Heart left ventricle (tissue), 16 donors: ENCODE measurements around the gene RPL37A. TPM values are rescaled to one million over a fixed set of nuclear protein-coding genes. Genes with fewer than 3 reads are reported as not detected.
A peak's percentile ranks its signal among the peaks of the same experiment; 100 is the strongest.

Experiments used
- ATAC-seq, 4 donors: fragments of 200-7000 bp; cut with Tn5 transposase; one replicate each; pipeline ENCODE4 v1.9.1; 2020 to 2022; ENCODE audit warnings: moderate library complexity in 4 of 4, mild to moderate bottlenecking in 3 of 4, moderate number of reproducible peaks in 1 of 4
- DNase-seq, 5 donors: peaks; one replicate each; pipeline ENCODE4 v3.0.0-alpha.2; 2020
- H3K27ac ChIP-seq, 12 donors: fragments of 200-600 bp; sonication (generic) in 4 of 12; one replicate each; pipeline versions ENCODE4 v1.5.0 to v1.8.0; 2016 to 2022; ENCODE audit warnings: mild to moderate bottlenecking in 2 of 12
- H3K27me3 ChIP-seq, 9 donors: fragments of 200-600 bp; sonication (generic) in 2 of 9; one replicate each; pipeline versions ENCODE4 v1.5.1 to v1.8.0; 2016 to 2022; ENCODE audit warnings: mild to moderate bottlenecking in 3 of 9
- H3K36me3 ChIP-seq, 9 donors: fragments of 200-600 bp; sonication (generic) in 2 of 9; one replicate each; pipeline versions ENCODE4 v1.5.0 to v1.8.0; 2018 to 2022; ENCODE audit warnings: mild to moderate bottlenecking in 2 of 9
- H3K4me1 ChIP-seq, 12 donors: fragments of 200-600 bp; sonication (generic) in 4 of 12; one replicate each; pipeline versions ENCODE4 v1.5.0 to v1.8.0; 2016 to 2022; ENCODE audit warnings: mild to moderate bottlenecking in 3 of 12
- H3K4me3 ChIP-seq, 12 donors: fragments of 200-600 bp; sonication (generic) in 4 of 12; one replicate each; pipeline versions ENCODE4 v1.5.0 to v1.8.0; 2017 to 2022; ENCODE audit warnings: mild to moderate bottlenecking in 9 of 12, moderate library complexity in 4 of 12
- H3K9me3 ChIP-seq, 12 donors: fragments of 200-600 bp; sonication (generic) in 4 of 12; one replicate each; pipeline versions ENCODE4 v1.5.0 to v1.8.0; 2016 to 2022; ENCODE audit warnings: mild to moderate bottlenecking in 1 of 12
- POLR2A ChIP-seq, 2 donors: fragments of 450-650 bp; IDR thresholded peaks; one replicate each; pipeline ENCODE4 v1.6.1; 2017; ENCODE audit warnings: antibody characterized with exemption in 2 of 2, mild to moderate bottlenecking in 2 of 2, moderate library complexity in 2 of 2
- WGBS, 4 donors: extraction: QIAGEN DNeasy Blood & Tissue Kit in 2 of 4; methylation state at CpG; one replicate each; pipeline versions ENCODE4 v1.1.5 to v1.1.7; 2013 to 2018; 5-methylcytosine and 5-hydroxymethylcytosine counted together
- intact Hi-C, 10 donors: fragments of 100-400 bp; cut with DNase I; formaldehyde crosslinking; loops; one replicate each; pipeline versions ENCODE4 v1.11.1 to v1.14.2; 2022
- polyA plus RNA-seq, 2 donors: library from polyadenylated mRNA; stranded (reverse); fragments of 200-250 nt; gene quantifications; one replicate each; pipeline ENCODE4 v1.2.3, GENCODE V29; 2013
- total RNA-seq, 9 donors: library from RNA; depleted of rRNA in 2 of 9; stranded (reverse); fragments of >200 nt in 2 of 9; fragmentation: NEBNext Ultra II Directional in 3 of 9; extraction: Animal tissue kit (Norgen Biotek cat#: 25700) in 3 of 9; gene quantifications; one replicate each; pipeline versions ENCODE4 v1.1.0 to v1.2.4, GENCODE V29; 2016 to 2023
- TF ChIP-seq, protein P1 (sequence below), 12 donors: fragments of 200-600 bp; sonication (generic) in 4 of 12; IDR thresholded peaks; one replicate each; pipeline versions ENCODE4 v1.5.0 to v1.8.0; 2018 to 2022; ENCODE audit warnings: antibody characterized with exemption in 12 of 12, mild to moderate bottlenecking in 5 of 12
- donor health status: ischemic (EF 13 %, LVEDD 7.1; RV severe dilation, severe dysfunction).
- donor health status: healthy with polysubstance abuse.
- donor health status: DM: no; HTN: yes; CAD: no.
- donor health status: DM: no; HTN: no; CAD: no.
- donor health status: ischemic (EF 25% LVEDD 6.9; RV normal size, moderate dysfunction).
- donor health status: ischemic (EF 25% LVEDD 5.7; RV mildly dilated, moderate dysfunction).
- donor health status: healthy.
- donor health status: DM: yes; HTN: yes; CAD: no.
- donor health status: ischemic (EF 35%, LVEDD 5.7; RV mildly dilated, moderate dysfunction).
- donor health status: nonischemic (EF 11% LVEDD 7.7; RV severe dilation, severe dysfunction).
- donor health status: DM: yes; HTN: yes; CAD: no.
- donor health status: PGD.
- donor health status: ischemic (EF 29% LVEDD 5.4; RV normal size, mild dysfunction).
- donor health status: nonischemic (EF 23%, LVEDD 6.1; RV moderate dilation, normal function).

Gene RPL37A
- total and polyA plus RNA-seq, 11 donors, result 602 to 3,426 (median 1,988) TPM

DNA sequence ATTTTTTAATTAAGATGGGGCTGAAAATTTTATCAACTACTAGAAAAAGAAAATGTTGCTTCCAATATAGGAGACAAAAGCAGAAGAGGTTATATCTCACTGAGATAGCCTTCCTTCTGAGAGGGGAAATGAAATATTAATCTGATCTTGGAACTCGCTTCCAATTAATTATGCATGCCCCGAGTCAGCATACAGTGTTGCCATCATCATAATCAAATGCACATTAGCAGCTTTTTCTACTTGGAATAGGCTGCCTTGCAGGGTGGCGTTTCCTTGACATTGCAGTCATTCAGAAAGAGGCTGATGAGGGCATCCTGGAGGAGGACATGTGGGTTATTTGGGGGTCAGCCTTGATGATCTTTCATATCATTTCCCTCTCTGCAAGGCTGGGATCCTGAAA lies 18.4 kb upstream of the RPL37A start:
- 92 to 94% (median 94%) methylated on average over 3 of the region's 3 CpGs for WGBS, 4 donors
- H3K36me3 ChIP-seq, result peaks cover 0 to 84% (median 60%) of the 10 kb centered on the region in 9 donors
- H3K4me3 ChIP-seq, result no peak overlapping the region

DNA sequence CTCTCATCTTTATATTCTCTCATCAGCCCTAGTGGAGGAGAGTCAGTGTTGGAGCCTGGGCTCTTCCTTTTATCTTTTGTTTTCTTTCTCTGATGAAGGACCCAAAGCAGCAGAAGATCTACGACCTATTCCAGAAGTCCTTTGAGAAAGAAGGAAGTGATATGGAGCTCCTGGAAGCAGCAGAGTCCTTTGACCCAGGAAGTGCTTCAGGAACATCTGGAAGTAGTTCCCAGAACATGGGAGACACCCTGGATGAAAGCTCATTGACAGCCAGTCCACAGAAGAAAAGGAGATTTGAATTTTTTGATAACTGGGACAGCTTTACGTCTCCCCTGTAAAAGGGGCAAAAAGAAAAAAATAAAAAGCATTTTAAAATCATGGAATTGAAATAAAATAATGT lies 16.0 kb upstream of the RPL37A start:
- no peak overlapping the region for H3K27ac ChIP-seq
- no peak for DNase-seq
- intact Hi-C loops, result no loop called here
- no peak for TF ChIP-seq POLR2A (IDR thresholded peaks at IDR 0.05)
- TF ChIP-seq, protein P1, sequence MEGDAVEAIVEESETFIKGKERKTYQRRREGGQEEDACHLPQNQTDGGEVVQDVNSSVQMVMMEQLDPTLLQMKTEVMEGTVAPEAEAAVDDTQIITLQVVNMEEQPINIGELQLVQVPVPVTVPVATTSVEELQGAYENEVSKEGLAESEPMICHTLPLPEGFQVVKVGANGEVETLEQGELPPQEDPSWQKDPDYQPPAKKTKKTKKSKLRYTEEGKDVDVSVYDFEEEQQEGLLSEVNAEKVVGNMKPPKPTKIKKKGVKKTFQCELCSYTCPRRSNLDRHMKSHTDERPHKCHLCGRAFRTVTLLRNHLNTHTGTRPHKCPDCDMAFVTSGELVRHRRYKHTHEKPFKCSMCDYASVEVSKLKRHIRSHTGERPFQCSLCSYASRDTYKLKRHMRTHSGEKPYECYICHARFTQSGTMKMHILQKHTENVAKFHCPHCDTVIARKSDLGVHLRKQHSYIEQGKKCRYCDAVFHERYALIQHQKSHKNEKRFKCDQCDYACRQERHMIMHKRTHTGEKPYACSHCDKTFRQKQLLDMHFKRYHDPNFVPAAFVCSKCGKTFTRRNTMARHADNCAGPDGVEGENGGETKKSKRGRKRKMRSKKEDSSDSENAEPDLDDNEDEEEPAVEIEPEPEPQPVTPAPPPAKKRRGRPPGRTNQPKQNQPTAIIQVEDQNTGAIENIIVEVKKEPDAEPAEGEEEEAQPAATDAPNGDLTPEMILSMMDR (IDR thresholded peaks at IDR 0.05), result no peak
- no peaks in the 10 kb centered on the region for H3K9me3 ChIP-seq
- 76 to 88% (median 79%) methylated on average over 2 of the region's 2 CpGs for WGBS, 4 donors
- peaks cover 0 to 35% (median 0%) of the 10 kb centered on the region in 12 donors for H3K4me1 ChIP-seq
- ATAC-seq, result no peak
- H3K36me3 ChIP-seq, result peaks cover 0 to 60% (median 43%) of the 10 kb centered on the region in 9 donors
- no peaks in the 10 kb centered on the region for H3K27me3 ChIP-seq
- no peak overlapping the region for H3K4me3 ChIP-seq

More for the DNA sequence above, 18.4 kb upstream of the RPL37A start:
- DNase-seq (no peak), ATAC-seq (no peak)
- Histone ChIP-seq H3K27ac (no peak overlapping the region), H3K27me3 (no peaks in the 10 kb centered on the region), H3K4me1 (peaks cover 0 to 29% (median 0%) of the 10 kb centered on the region in 12 donors), H3K9me3 (no peaks in the 10 kb centered on the region)
- intact Hi-C loops, result no loop called here
- TF ChIP-seq, protein P1 (IDR thresholded peaks at IDR 0.05), result no peak
- no peak for TF ChIP-seq POLR2A (IDR thresholded peaks at IDR 0.05)

DNA sequence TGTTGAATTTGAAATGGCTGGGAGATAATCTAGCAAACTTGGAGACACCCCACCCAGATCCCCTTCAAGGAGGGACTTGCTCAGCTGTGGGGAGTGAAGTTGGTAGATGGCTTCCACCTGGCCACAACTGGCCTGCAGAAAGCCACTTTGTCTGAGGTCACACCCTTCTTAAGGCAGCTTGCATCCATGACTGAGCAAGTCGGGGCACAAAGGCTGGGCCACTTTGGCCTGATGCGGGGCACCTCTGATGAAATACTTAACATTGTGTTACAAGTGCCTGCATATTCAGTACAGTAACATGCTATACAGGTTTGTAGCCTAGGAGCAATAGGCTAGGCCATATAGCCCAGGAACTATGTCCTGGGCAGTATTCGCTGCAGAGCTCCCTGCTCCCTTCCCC lies 13.4 kb upstream of the RPL37A start:
- Histone ChIP-seq H3K4me3 (no peak overlapping the region), H3K9me3 (no peaks in the 10 kb centered on the region), H3K27me3 (no peaks in the 10 kb centered on the region), H3K36me3 (peaks cover 0 to 34% (median 19%) of the 10 kb centered on the region in 9 donors), H3K4me1 (peaks cover 0 to 25% (median 0%) of the 10 kb centered on the region in 12 donors), H3K27ac (peak overlapping the region in 1 of 12 donors; percentile 9)
- no peak for DNase-seq
- peak in 1 of 4 donors; percentile 11 for ATAC-seq
- TF ChIP-seq, protein P1 (IDR thresholded peaks at IDR 0.05), result no peak
- no peak for TF ChIP-seq POLR2A (IDR thresholded peaks at IDR 0.05)
- intact Hi-C loops, result no loop called here
- WGBS, 4 donors, result 81 to 96% (median 91%) methylated on average over 3 of the region's 3 CpGs

DNA sequence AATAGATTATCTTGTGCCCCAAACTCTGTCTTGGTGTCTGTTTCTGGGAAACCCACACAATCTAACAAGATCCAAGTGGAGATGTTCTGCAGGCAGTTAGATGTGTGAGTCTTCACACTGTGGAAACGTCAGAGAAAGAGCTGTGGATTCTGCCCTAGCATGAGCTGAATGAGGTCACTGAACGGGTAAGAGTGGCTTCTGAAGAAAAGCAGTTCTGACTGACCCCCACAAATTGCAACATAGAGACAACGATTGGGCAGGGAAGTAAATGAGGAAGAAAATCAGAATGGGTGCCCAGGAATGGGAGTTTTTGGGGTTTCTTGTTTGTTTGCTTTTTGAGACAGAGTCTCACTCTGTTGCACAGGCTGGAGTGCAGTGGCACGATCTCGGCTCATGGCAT lies 12.9 kb upstream of the RPL37A start:
- peak overlapping the region in 1 of 12 donors; percentile 81 for H3K27ac ChIP-seq
- no peaks in the 10 kb centered on the region for H3K9me3 ChIP-seq
- intact Hi-C loops, result no loop called here
- peaks cover 0 to 25% (median 0%) of the 10 kb centered on the region in 12 donors for H3K4me1 ChIP-seq
- peak in 1 of 4 donors; percentile 24 for ATAC-seq
- no peak for DNase-seq
- TF ChIP-seq POLR2A (IDR thresholded peaks at IDR 0.05), result no peak
- TF ChIP-seq, protein P1 (IDR thresholded peaks at IDR 0.05), result no peak
- no peak overlapping the region for H3K4me3 ChIP-seq
- peaks cover 0 to 29% (median 17%) of the 10 kb centered on the region in 9 donors for H3K36me3 ChIP-seq
- no peaks in the 10 kb centered on the region for H3K27me3 ChIP-seq
- 73 to 85% (median 83%) methylated on average over 5 of the region's 5 CpGs for WGBS, 4 donors
